Effector memory CD8-positive, alpha-beta T cell (primary cell): ENCODE measurements around the gene MYO18B.

Experiments used
- ATAC-seq: fragments of 150-1000 bp; cut with Tn5 transposase; replicated peaks from 2 replicates; pipeline ENCODE4 v1.10.0; 2021; ENCODE audit warnings: mild to moderate bottlenecking, moderate library complexity
- DNase-seq, 3 experiments: peaks; one replicate each; pipeline ENCODE4 v3.0.0; 2021
- H3K27ac Mint-ChIP-seq, 2 donors: one replicate each; pipeline ENCODE4 v1.8.0; 2022; ENCODE audit warnings: mild to moderate bottlenecking in 2 of 2, mixed read lengths in 2 of 2, moderate library complexity in 2 of 2
- H3K27me3 Mint-ChIP-seq, 2 donors: one replicate each; pipeline ENCODE4 v1.8.0; 2022; ENCODE audit warnings: mixed read lengths in 2 of 2
- H3K36me3 Mint-ChIP-seq: one replicate; pipeline ENCODE4 v1.8.0; 2022; ENCODE audit warnings: mild to moderate bottlenecking, moderate library complexity, mixed read lengths; ENCODE audit not compliant: insufficient read depth
- H3K4me1 Mint-ChIP-seq, 2 donors: one replicate each; pipeline ENCODE4 v1.8.0; 2022; ENCODE audit warnings: low read depth in 2 of 2, mixed read lengths in 2 of 2
- H3K4me3 Mint-ChIP-seq, 2 donors: one replicate each; pipeline ENCODE4 v1.8.0; 2022; ENCODE audit warnings: mild to moderate bottlenecking in 2 of 2, mixed read lengths in 2 of 2, moderate library complexity in 2 of 2
- H3K9me3 Mint-ChIP-seq, 2 donors: one replicate each; pipeline ENCODE4 v1.8.0; 2022; ENCODE audit warnings: mixed read lengths in 2 of 2

MYO18B gene

GRCh38 chr22:25996669-25997068, 254.7 kb downstream of the MYO18B start:
- Mint-ChIP-seq H3K4me3 (no peak overlapping the region), H3K36me3 (no peaks in the 10 kb centered on the region), H3K9me3 (no peaks in the 10 kb centered on the region), H3K4me1 (no peaks in the 10 kb centered on the region), H3K27ac (no peak overlapping the region), H3K27me3 (peaks cover 17 to 18% of the 10 kb centered on the region in 2 donors)
- DNase-seq (no peak), ATAC-seq (no peak)

DNA sequence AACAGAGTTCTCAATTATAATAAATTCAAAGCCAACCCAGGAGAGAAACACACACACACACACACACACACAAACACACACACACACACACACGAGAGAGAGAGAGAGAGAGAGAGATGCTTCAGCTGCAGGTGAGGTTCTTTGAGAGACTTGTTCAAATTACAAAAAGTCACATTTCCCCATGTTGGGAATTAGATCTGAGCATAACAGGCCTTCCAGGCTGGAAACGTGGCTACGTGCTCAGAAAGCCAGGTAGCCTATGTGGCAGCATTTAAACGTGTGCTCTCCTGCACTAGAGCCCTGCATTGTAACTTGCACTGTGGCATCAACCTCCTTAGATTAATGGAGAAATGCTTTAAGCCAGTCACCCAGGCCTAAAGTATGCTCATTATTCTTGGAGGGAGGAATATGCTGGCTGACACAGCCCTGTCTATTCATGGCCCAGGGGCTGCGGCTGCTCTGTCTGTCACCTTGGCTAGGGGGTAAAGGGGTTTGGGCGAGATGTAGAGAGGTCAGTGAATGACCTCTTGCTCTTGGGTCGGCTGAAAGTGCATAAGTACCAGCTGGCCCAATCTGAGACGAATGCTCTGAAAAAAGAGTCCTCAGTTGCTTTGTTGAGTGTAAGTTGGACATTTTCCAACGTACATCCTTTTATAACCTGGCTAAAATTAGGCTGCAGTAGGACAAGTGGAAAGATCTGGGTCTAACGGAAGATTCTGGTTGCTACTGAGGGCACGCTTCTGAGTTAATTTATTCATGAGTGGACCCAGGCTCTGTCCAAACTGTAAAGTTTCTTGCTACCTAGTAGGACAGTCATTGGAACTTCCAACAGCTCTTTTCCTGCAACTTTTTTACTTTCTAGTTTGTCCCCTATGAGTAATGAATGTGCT, 256.1 kb downstream of the MYO18B start:
- Mint-ChIP-seq H3K9me3 (peaks cover 0 to 7% of the 10 kb centered on the region in 2 donors), H3K4me1 (no peaks in the 10 kb centered on the region), H3K4me3 (no peak overlapping the region), H3K36me3 (no peaks in the 10 kb centered on the region), H3K27ac (no peak overlapping the region), H3K27me3 (peaks cover 19 to 23% of the 10 kb centered on the region in 2 donors)
- ATAC-seq (no peak), DNase-seq (no peak)

DNA sequence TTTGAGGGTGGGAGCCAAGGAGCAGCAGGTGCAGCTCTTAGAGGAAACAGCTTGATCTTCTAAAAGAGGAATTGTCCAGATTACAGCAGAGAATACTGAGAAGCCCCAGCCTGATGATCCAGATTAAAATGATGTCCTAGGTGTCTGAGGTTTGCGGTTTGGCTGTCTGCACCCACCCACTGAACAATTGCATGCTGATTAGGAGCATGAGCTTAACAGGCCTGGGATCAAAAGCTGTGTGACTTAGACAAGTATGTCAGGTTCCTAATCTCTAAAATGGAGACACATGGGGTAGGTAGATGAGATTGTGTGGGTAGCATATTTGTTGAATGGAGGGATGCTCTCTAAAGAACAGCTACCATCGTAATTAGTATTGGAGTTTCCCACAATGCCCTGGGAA, 260.5 kb downstream of the MYO18B start:
- no peak for DNase-seq
- Mint-ChIP-seq H3K36me3 (no peaks in the 10 kb centered on the region), H3K4me3 (no peak overlapping the region), H3K4me1 (no peaks in the 10 kb centered on the region), H3K27ac (no peak overlapping the region), H3K9me3 (peaks cover 0 to 11% of the 10 kb centered on the region in 2 donors), H3K27me3 (peaks cover 8 to 9% of the 10 kb centered on the region in 2 donors)
- no peak for ATAC-seq

DNA sequence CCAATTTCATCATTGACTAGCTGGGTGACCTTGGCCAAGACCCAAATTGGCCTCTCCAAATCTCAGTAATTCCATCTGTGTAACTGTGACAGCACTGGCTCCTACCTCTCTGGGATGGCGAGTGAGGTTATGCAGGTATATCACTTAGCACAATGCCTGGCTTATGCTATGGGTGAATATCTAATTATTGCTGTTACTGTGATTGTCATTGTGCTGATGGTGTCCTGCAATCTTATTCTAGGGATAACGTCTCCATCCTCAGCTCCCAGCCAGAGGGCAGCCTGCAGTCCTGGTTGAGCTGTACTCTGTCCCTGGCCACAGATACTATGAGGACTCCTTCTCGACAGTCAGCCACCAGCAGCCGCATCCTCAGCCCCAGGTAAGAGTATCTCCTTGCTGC, 262.5 kb downstream of the MYO18B start:
- no peaks in the 10 kb centered on the region for H3K36me3 Mint-ChIP-seq
- H3K27me3 Mint-ChIP-seq, result peaks cover 15 to 20% of the 10 kb centered on the region in 2 donors
- H3K4me3 Mint-ChIP-seq, result no peak overlapping the region
- H3K9me3 Mint-ChIP-seq, result peaks cover 0 to 11% of the 10 kb centered on the region in 2 donors
- ATAC-seq, result no peak
- H3K27ac Mint-ChIP-seq, result no peak overlapping the region
- DNase-seq, result no peak
- no peaks in the 10 kb centered on the region for H3K4me1 Mint-ChIP-seq

- ATAC-seq, result no peak
- H3K27ac Mint-ChIP-seq, result no peak overlapping the region
- H3K4me1 Mint-ChIP-seq, result no peaks in the 10 kb centered on the region
- H3K4me3 Mint-ChIP-seq, result no peak overlapping the region
- H3K9me3 Mint-ChIP-seq, result peaks cover 0 to under 1% of the 10 kb centered on the region in 2 donors
- no peak for DNase-seq
- H3K36me3 Mint-ChIP-seq, result no peaks in the 10 kb centered on the region
- H3K27me3 Mint-ChIP-seq, result peaks cover 12 to 16% of the 10 kb centered on the region in 2 donors
These were observed 266.6 kb downstream of the MYO18B start for GRCh38 chr22:26008587-26008986.

- no peak for ATAC-seq
- peaks cover 8 to 9% of the 10 kb centered on the region in 2 donors for H3K27me3 Mint-ChIP-seq
- H3K27ac Mint-ChIP-seq, result no peak overlapping the region
- H3K4me3 Mint-ChIP-seq, result no peak overlapping the region
- H3K4me1 Mint-ChIP-seq, result no peaks in the 10 kb centered on the region
- no peaks in the 10 kb centered on the region for H3K36me3 Mint-ChIP-seq
- peaks cover 0 to 6% of the 10 kb centered on the region in 2 donors for H3K9me3 Mint-ChIP-seq
- no peak for DNase-seq
These were observed 274.9 kb downstream of the MYO18B start for GRCh38 chr22:26016916-26017315.

- peaks cover 9 to 14% of the 10 kb centered on the region in 2 donors for H3K27me3 Mint-ChIP-seq
- H3K36me3 Mint-ChIP-seq, result no peaks in the 10 kb centered on the region
- H3K9me3 Mint-ChIP-seq, result peaks cover 0 to 9% of the 10 kb centered on the region in 2 donors
- H3K27ac Mint-ChIP-seq, result no peak overlapping the region
- no peak overlapping the region for H3K4me3 Mint-ChIP-seq
- DNase-seq (no peak), ATAC-seq (no peak)
- no peaks in the 10 kb centered on the region for H3K4me1 Mint-ChIP-seq
These were observed 275.9 kb downstream of the MYO18B start for GRCh38 chr22:26017932-26018331.

DNA sequence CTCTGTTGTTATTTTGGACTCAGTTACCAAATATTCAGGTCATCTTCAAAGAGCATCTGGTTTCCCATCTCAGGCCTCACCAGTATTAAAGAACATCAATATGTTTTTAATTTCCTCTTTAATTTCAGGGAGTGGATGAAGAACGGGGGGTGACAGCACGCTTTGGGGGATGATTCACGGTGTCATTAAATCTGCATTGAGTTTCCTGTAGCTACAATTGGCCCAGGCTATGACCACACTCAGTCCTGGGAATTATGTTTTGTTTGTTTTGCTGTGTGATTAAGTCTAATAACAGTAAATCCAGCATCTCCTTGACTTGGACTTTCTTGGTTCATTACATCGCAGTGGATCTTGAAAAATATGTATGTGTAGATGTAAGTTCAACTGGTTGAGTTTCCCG, 277.6 kb downstream of the MYO18B start:
- no peaks in the 10 kb centered on the region for H3K4me1 Mint-ChIP-seq
- no peak overlapping the region for H3K27ac Mint-ChIP-seq
- H3K27me3 Mint-ChIP-seq, result peaks cover 9 to 14% of the 10 kb centered on the region in 2 donors
- no peak for DNase-seq
- ATAC-seq, result no peak
- no peaks in the 10 kb centered on the region for H3K36me3 Mint-ChIP-seq
- H3K4me3 Mint-ChIP-seq, result no peak overlapping the region
- peaks cover 0 to 14% of the 10 kb centered on the region in 2 donors for H3K9me3 Mint-ChIP-seq

DNA sequence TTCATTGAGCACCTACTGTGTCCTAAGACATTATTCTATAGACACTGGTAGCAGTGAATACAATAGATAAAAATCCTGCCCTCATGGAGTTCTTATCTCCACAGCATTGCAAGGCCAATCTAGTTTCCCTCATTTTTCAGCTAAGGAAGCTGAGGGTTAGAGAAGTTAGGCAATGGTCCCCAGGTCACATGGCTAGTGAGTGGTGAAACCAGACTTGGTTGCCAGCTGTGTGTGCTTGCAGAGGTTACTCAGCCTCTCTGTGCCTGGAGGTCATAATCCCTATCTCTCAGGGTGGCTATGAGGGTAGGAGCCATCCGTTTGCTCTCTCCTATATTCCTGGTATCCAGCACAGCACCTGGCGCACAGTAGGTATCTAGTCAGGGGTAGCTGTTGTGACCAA, 279.5 kb downstream of the MYO18B start:
- Mint-ChIP-seq H3K4me1 (no peaks in the 10 kb centered on the region), H3K27me3 (peaks cover 9 to 14% of the 10 kb centered on the region in 2 donors), H3K4me3 (no peak overlapping the region), H3K9me3 (peaks cover 0 to 8% of the 10 kb centered on the region in 2 donors), H3K36me3 (no peaks in the 10 kb centered on the region), H3K27ac (no peak overlapping the region)
- DNase-seq (no peak), ATAC-seq (no peak)

DNA sequence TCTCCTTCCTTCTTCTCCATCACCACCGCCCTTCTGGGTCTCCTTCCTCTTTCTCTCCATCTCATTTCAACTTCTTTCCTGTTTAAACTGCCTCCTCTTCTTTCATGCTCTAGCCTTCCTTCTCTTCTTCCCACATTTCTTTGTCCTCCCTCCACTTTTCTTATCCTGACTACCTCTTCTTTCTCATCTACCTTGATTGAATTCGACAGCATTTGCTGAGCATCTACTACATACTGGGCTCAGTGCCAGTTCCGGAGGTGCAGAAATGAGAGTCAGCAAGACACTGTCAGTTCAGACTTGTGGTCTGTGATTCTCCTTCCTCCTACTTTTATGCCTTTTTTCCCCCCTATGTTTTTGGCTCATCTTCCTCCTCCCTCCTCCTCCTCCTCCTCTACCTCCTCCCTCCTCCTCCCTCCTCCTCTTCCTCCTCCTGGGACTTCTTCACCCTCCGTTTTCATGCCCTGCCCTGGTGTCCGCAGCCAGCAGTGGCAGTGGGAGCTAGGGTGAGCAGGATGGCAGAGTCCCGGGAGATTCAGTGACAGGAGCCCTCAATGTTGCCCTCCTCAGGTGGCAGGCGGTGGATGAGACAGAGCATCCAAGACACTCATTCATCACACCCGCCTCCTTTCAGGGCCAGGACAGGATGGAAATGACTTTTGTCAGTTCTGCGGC, 281.3 kb downstream of the MYO18B start:
- H3K27ac Mint-ChIP-seq, result no peak overlapping the region
- H3K27me3 Mint-ChIP-seq, result peaks cover 9 to 14% of the 10 kb centered on the region in 2 donors
- no peak overlapping the region for H3K4me3 Mint-ChIP-seq
- DNase-seq, result no peak
- peaks cover 0 to 8% of the 10 kb centered on the region in 2 donors for H3K9me3 Mint-ChIP-seq
- ATAC-seq, result no peak
- H3K4me1 Mint-ChIP-seq, result no peaks in the 10 kb centered on the region
- no peaks in the 10 kb centered on the region for H3K36me3 Mint-ChIP-seq

GRCh38 chr22:26025626-26026025, 283.6 kb downstream of the MYO18B start:
- no peaks in the 10 kb centered on the region for H3K4me1 Mint-ChIP-seq
- no peaks in the 10 kb centered on the region for H3K36me3 Mint-ChIP-seq
- no peak overlapping the region for H3K4me3 Mint-ChIP-seq
- ATAC-seq, result no peak
- H3K27me3 Mint-ChIP-seq, result peaks cover 0 to 5% of the 10 kb centered on the region in 2 donors
- DNase-seq, result no peak
- H3K9me3 Mint-ChIP-seq, result peaks cover 0 to 8% of the 10 kb centered on the region in 2 donors
- no peak overlapping the region for H3K27ac Mint-ChIP-seq

DNA sequence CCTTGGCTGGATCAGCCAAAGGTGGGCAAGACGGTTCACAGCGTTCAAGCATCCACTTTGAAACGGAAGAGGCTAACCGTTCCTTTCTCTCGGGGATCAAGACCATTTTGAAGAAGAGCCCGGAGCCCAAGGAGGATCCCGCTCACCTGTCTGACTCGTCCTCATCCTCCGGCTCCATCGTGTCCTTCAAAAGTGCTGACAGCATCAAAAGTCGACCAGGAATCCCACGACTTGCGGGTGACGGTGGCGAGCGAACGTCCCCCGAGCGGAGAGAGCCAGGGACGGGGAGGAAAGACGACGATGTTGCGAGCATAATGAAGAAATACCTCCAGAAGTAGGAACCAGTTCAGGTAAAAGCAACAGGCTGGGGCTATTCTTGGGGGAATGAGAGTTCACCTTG, 285.4 kb downstream of the MYO18B start:
- H3K36me3 Mint-ChIP-seq, result no peaks in the 10 kb centered on the region
- no peak overlapping the region for H3K4me3 Mint-ChIP-seq
- DNase-seq (no peak), ATAC-seq (no peak)
- no peaks in the 10 kb centered on the region for H3K4me1 Mint-ChIP-seq
- peaks cover 0 to 8% of the 10 kb centered on the region in 2 donors for H3K9me3 Mint-ChIP-seq
- no peak overlapping the region for H3K27ac Mint-ChIP-seq
- peaks cover 0 to 2% of the 10 kb centered on the region in 2 donors for H3K27me3 Mint-ChIP-seq

DNA sequence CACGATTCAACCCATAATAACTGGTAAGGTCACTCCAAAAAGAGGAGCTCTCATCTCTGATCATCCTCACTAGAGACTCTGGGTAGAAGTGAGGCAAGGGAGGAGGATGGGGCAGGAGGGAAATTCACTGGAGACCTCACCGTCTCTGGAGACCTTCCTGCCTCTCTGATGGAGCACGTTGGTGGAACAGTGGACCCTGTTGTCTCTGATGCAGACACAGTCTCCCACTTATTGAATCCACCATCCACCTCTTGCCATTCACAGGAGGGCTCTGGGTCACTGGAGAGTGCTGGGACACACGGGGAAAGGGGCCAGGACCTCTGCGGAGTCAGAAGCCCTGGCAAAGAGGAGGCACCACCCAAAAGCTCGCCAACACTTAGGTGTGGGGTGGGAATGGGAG, 289.7 kb downstream of the MYO18B start:
- ATAC-seq (no peak), DNase-seq (no peak)
- no peaks in the 10 kb centered on the region for H3K4me1 Mint-ChIP-seq
- H3K27me3 Mint-ChIP-seq, result no peaks in the 10 kb centered on the region
- no peak overlapping the region for H3K27ac Mint-ChIP-seq
- no peak overlapping the region for H3K4me3 Mint-ChIP-seq
- no peaks in the 10 kb centered on the region for H3K36me3 Mint-ChIP-seq
- no peaks in the 10 kb centered on the region for H3K9me3 Mint-ChIP-seq

DNA sequence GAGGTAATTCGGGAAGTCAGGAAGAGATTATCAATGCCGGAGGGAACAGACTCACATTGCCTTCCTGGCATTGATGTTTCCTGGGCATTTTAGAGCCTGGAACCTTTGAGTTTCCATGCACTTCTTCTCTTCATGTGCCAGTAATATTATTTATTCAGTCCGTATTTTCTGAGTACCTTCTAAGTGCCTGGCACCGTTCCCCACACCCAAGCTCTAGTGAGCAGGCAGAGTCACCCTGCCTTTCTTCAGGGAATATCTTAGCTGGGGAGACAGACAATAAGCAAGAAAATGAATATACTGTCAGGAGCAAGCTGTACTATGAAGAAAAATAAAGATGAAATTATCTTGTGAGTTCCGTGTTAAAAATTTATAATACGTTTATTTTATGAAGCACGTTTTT, 291.1 kb downstream of the MYO18B start:
- Mint-ChIP-seq H3K9me3 (no peaks in the 10 kb centered on the region), H3K4me3 (no peak overlapping the region), H3K27ac (no peak overlapping the region), H3K36me3 (no peaks in the 10 kb centered on the region), H3K4me1 (no peaks in the 10 kb centered on the region), H3K27me3 (no peaks in the 10 kb centered on the region)
- ATAC-seq (no peak), DNase-seq (no peak)
